Germinal center (tissue), 1 donor: ENCODE data around the gene ADK.
"Not testable (repeated sequence)": the region's sequence is repeated elsewhere in the genome, so short reads cannot be mapped to it uniquely, and the experiment has no call there.

Source experiments
- DNase-seq: peaks from one replicate; pipeline ENCODE4 v3.0.0; 2012; ENCODE audit warnings: mixed read lengths, low spot score

Gene ADK

DNA sequence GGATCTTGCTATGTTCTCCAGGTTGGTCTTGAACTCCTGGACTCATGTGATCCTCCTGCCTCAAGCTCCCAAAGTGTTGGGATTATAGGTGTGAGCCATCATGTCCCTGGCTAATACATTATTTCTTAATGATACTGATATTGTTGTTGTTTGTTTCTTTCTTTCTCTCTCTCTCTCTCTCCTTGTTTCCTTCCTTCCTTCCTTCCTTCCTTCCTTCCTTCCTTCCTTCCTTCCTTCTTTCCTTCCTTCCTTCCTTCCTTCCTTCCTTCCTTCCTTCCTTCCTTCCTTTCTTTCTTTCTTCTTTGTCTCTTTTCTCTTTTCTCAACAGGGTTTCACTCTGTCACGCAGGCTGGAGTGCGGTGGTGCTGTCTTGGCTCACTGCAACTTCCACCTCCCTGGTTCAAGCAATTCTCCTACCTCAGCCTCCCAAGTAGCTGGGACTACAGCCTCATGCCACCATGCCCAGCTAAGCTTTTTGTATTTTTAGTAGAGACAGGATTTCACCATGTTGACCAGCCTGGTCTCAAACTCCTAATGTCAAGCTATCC, 149.1 kb downstream of the ADK start:
- DNase-seq: not testable (repeated sequence)

- no peak for DNase-seq
Measured at GRCh38 chr10:74300666-74301065, 149.6 kb downstream of the ADK start.

- DNase-seq: no peak
Measured at GRCh38 chr10:74305730-74306129, 154.7 kb downstream of the ADK start.

- DNase-seq: no peak
Measured at GRCh38 chr10:74306227-74306982, 155.4 kb downstream of the ADK start.

- DNase-seq: no peak
Measured at GRCh38 chr10:74307061-74307651, 156.1 kb downstream of the ADK start.

DNA sequence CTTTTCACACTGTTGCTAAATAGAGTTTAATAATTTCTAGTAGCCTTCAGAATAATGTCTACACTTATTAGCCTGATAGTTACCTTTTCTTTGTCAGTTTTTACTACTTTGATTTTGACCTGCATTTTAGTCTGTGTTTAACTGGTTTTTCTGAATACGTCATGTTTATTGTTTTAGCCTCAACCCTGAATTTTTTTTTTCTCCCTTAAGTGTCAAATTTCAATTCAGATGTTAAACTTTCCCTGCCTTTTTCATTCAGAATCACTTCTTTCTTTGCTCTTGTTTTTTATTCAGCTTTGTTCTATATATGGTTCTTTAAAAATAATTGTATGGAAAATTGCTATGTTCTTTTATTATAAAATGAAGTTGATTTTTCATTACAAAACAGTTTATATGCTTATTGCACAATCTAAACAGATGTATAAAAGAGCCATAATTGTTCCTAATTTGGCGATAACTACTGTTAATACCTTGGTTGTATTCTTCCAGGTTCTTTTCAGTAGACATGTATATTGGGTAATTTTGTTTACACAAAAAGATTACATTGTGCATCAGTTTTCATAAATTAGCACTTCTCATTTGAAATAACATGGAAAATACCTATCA, 159.7 kb downstream of the ADK start:
- no peak for DNase-seq

DNA sequence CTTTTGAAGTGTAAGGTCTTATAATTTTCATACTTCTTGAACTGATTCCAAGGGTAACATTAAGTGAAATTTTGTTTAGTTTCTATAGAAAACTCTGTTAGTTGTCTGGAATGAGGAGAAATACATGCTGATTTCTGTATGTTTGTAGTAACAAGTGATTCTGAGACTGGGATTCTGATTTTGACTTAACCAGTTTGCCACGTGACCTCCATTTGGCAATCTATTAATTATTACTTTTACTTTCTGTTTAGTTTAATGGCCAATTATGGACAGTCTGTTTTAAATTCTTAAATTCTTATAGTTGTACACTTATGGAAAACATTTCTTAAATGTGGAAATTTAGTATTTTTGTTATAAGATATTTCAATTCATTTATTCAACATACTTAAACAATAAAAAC, 163.1 kb downstream of the ADK start:
- DNase-seq: no peak

- no peak for DNase-seq
Measured at GRCh38 chr10:74320026-74320425, 169.0 kb downstream of the ADK start.

DNA sequence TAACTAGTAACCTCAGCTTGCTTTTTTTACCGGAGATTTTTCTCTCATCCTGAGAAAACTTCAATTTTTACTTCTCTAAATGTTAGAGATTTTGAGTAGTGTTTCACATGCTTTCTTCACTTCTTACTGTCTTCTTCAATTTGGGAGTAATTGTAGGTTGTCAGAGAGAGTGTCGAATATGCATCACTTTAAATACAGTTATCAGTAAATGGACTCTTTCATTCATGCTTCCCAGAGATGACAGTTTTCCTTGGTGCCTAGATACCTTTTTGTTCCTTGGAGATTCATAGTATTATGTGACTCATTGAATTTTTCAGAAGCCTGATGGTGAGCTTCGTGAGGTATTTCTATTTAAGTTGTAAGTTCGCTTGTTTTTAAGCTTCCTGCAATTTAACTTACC, 169.7 kb downstream of the ADK start:
- no peak for DNase-seq

DNA sequence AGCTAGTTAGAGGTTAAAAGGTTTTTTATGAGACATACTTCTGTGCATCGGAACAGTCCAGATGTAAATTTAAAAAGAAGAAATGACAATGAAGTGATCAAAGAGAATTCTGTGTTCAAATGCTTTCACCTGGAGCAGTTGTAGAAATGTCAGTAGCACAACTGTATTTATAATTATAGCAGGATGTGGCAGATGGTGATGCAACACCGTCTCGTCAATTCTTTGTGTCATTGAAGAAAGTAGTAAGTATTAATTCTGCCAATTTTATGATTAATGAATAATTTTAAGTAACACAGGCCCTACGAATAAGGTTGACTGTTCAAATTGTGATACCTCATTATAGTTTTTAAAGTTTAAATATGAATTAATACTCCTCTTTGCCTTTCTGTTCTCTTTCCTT, 171.1 kb downstream of the ADK start:
- DNase-seq: no peak

GRCh38 chr10:74322565-74322964, 171.5 kb downstream of the ADK start:
- DNase-seq: no peak

GRCh38 chr10:74328388-74328787, 177.4 kb downstream of the ADK start:
- DNase-seq: no peak

GRCh38 chr10:74329873-74330272, 178.9 kb downstream of the ADK start:
- DNase-seq: no peak

DNA sequence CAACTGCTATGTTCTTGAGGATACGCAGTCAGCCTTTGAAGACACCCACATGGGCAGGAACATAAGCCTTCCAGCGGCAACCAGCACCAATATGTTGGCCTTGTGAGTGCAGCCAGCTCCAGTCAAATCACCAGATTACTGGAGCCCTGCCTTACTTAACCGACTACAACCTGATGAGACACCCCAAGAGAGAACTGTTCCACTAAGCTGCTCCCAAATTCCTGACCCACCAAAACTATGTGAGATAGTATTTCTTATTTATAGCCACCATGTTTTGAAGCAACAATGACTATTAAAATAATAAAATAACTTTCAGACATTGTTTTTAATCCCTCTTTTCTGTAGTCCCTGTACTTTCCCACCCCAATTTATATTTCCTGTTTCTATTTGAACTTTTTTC, 179.6 kb downstream of the ADK start:
- DNase-seq: no peak

DNA sequence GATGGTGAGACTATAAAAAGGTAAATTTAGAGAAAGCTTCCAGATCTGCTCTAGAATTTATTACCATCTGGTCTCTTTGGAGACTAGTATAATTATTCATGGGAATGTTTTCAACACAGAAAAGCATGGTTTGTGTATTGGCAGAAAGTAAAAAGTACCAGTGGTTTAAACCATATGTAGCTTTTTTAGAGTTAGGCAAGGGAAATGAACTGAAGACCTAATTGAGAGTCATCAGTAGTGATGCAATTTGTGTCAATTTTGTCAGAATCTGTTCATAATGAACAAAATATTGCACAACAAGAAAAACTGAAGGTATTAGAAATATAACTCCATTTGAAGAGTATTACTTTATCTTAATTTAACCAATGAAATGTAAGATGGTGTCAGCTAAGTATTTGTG, 181.4 kb downstream of the ADK start:
- DNase-seq: no peak

- DNase-seq: no peak
Measured at GRCh38 chr10:74333174-74333573, 182.2 kb downstream of the ADK start.

DNA sequence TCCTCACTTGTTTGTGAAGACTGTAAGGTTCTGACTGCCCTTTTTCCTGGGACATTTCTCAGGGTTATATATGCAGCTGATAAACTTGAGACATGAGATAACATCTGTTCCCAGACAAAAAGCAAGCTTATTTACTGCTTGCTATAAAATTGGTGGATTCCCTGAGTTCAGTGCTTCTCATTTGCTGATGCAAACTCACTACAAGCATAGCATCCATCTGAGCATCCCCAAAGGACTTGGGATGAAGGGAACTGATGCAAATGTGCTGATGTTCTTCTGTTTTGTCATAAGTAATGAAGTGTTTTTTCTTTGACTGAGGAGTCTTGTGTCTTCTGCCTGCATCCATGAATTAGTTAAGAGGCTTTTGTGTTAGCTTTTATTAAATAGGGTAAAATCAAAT, 183.2 kb downstream of the ADK start:
- DNase-seq: no peak

GRCh38 chr10:74335501-74335900, 184.5 kb downstream of the ADK start:
- no peak for DNase-seq

DNA sequence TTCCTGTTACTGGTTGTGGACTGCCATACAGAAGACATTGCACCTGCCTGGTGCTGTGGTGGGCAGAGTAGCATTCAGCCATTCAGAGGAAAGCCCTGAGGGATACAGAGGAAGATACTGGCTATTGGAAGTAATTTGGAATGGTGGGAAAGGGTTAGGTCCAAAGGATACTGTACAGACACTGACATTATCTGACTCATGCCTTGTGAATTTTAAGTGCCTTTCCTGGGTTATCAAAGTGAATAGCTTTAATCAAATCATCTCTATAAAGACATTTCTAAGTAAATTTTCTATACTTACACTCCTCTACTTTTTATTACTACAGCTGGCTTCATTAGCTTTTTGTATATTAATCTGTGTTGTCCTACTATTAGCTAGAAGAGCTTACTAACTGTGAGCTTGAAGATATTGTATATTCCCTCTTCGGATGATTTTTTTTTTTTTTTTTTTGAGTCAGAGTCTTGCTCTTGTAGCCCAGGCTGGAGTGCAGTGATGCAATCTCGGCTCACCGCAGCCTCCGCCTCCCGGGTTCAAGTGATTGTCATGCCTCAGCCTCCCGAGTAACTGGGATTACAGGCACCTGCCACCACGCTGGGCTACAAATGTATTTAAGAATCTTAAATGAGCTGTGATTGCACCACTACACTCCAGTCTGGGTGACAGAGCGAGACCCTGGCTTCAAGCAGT, 186.5 kb downstream of the ADK start:
- DNase-seq: no peak

GRCh38 chr10:74342991-74343390, 192.0 kb downstream of the ADK start:
- DNase-seq: no peak

DNA sequence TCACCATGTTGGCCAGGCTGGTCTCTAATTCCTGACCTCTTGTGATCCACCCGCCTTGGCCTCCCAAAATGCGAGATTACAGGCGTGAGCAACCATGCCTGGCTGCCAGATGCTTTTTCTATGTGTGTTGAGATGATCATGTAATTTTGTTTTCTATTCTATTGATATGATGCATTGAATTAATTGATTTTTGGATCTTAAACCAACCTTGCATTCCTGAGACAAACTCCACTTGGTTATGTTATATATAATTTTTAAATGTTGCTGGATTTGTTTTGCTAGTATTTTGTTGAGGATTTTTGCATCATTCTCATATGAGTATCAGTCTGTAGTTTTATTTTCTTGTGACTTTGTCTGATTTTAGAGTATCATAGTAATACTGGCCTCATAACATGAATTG, 192.8 kb downstream of the ADK start:
- DNase-seq: no peak

- DNase-seq: no peak
Measured at GRCh38 chr10:74344306-74344705, 193.3 kb downstream of the ADK start.

DNA sequence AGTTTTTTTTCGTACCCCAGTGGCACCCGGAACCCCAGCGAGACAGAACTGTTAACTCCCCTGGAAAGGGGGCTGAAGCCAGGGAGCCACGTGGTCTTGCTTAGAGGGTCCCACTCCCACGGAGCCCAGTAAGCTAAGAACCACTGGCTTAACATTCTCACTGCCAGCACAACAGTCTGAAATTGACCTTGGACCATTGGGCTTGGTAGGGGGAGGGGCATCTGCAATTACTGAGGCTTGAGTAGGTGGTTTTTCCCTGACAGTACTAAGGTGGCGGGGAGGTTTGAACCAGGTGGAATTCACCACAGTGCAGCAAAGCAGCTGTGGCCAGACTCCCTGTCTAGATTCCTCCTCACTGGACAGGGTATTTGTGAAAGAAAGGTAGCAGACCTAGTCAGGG, 196.5 kb downstream of the ADK start:
- no peak for DNase-seq
